ENCODE measurements around the gene PARP12.
"Not testable (repeated sequence)": the region's sequence is repeated elsewhere in the genome, so short reads cannot be mapped to it uniquely, and the experiment has no call there.

PARP12 gene, protein sequence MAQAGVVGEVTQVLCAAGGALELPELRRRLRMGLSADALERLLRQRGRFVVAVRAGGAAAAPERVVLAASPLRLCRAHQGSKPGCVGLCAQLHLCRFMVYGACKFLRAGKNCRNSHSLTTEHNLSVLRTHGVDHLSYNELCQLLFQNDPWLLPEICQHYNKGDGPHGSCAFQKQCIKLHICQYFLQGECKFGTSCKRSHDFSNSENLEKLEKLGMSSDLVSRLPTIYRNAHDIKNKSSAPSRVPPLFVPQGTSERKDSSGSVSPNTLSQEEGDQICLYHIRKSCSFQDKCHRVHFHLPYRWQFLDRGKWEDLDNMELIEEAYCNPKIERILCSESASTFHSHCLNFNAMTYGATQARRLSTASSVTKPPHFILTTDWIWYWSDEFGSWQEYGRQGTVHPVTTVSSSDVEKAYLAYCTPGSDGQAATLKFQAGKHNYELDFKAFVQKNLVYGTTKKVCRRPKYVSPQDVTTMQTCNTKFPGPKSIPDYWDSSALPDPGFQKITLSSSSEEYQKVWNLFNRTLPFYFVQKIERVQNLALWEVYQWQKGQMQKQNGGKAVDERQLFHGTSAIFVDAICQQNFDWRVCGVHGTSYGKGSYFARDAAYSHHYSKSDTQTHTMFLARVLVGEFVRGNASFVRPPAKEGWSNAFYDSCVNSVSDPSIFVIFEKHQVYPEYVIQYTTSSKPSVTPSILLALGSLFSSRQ

DNA sequence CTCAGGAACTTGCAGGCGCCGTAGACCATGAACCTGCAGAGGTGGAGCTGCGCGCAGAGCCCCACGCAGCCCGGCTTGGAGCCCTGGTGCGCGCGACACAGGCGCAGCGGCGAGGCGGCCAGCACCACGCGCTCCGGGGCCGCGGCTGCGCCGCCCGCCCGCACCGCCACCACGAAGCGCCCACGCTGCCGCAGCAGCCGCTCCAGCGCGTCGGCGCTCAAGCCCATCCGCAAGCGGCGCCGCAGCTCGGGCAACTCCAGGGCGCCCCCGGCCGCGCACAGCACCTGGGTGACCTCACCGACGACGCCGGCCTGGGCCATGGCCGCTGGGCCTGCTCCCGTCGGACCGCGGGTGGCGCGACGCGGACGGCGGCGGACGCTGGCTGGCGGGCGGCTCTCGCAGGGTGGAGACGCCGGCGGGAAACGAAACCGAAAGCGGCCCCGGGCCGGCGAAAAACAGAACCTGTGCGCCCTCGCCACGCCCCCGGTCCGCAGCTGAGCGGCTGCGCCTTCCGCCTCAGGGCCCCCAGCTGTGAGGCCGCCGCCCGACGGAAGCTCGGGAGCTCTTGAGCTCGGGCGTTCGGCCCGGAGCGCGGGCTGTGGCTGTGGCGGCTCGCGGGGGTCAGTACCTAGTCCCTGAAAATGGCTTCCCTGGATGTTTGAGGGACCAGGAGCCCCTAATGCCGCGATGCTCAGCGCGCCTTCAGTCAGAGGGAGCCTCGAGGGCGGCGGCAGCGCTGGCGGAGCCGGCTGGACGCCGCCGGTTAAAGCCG, at the start of gene PARP12:
TSS of gene PARP12 (minus strand) at position 424 of the 772 bp plus-strand sequence. CDS start at position 320, 104 bp downstream.
- peaks cover 42% of the 10 kb centered on the region for H3K4me1 Mint-ChIP-seq (ENCODE audit: low read depth)
- peaks cover 19% of the 10 kb centered on the region for H3K9me3 Mint-ChIP-seq

DNA sequence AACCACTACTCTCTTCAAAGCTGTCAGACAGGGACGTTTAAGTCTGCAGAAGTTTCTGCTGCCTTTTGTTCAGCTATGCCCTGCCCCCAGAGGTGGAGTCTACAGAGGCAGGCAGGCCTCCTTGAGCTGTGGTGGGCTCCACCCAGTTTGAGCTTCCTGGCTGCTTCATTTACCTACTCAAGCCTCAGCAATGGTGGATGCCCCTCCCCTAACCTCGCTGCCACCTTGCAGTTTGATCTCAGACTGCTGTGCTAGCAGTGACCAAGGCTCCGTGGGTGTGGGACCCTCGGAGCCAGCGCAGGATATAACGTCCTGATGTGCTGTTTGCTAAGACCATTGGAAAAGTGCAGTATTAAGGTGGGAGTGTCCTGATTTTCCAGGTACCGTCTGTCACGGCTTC, 46.0 kb upstream of the PARP12 start:
- H3K27me3 Mint-ChIP-seq; H3K4me1 Mint-ChIP-seq (ENCODE audit: low read depth); H3K9me3 Mint-ChIP-seq; H3K4me3 Mint-ChIP-seq; H3K27ac Mint-ChIP-seq: not testable (repeated sequence)
- peaks cover 48% of the 10 kb centered on the region for H3K36me3 Mint-ChIP-seq (ENCODE audit: low read depth)

More for the DNA sequence above, at the start of gene PARP12:
- Mint-ChIP-seq H3K27me3 (no peaks in the 10 kb centered on the region), H3K36me3 (ENCODE audit: low read depth) (peaks cover 25% of the 10 kb centered on the region), H3K27ac (peak within 1 kb of the TSS; percentile 83), H3K4me3 (peak within 1 kb of the TSS; percentile 86)

GRCh38 chr7:140096459-140096858, 33.7 kb upstream of the PARP12 start:
- no peak overlapping the region for H3K27ac Mint-ChIP-seq
- H3K9me3 Mint-ChIP-seq = no peaks in the 10 kb centered on the region
- peaks cover 65% of the 10 kb centered on the region for H3K36me3 Mint-ChIP-seq (ENCODE audit: low read depth)
- H3K4me3 Mint-ChIP-seq = no peak overlapping the region
- no peaks in the 10 kb centered on the region for H3K27me3 Mint-ChIP-seq
- no peaks in the 10 kb centered on the region for H3K4me1 Mint-ChIP-seq (ENCODE audit: low read depth)

GRCh38 chr7:140093375-140093774, 30.6 kb upstream of the PARP12 start:
- Mint-ChIP-seq H3K27me3 (no peaks in the 10 kb centered on the region), H3K4me3 (no peak overlapping the region), H3K36me3 (ENCODE audit: low read depth) (peaks cover 63% of the 10 kb centered on the region), H3K9me3 (no peaks in the 10 kb centered on the region), H3K4me1 (ENCODE audit: low read depth) (no peaks in the 10 kb centered on the region), H3K27ac (no peak overlapping the region)

DNA sequence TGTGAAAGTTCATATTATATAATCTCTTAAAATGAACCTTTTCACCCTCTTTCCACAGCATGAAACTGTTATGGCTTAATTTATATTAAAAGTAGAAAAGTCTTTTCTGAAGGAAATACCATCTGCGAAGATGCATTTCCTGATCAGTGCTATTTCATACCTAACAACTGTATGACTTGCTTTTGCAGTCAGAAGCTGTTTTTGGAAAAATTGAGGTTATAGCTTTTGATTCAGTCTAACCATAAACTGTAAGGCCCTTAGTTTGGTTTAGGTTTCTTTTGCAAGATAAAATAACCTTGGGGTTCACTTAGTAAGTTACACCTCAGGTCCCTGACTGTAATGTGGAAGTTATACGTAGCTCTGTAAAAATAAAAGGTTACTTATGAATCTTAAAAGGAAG, 22.7 kb upstream of the PARP12 start:
- H3K27me3 Mint-ChIP-seq = no peaks in the 10 kb centered on the region
- H3K9me3 Mint-ChIP-seq = no peaks in the 10 kb centered on the region
- H3K36me3 Mint-ChIP-seq (ENCODE audit: low read depth) = peaks cover 10% of the 10 kb centered on the region
- peaks cover 34% of the 10 kb centered on the region for H3K4me1 Mint-ChIP-seq (ENCODE audit: low read depth)
- H3K4me3 Mint-ChIP-seq = no peak overlapping the region
- H3K27ac Mint-ChIP-seq = peak overlapping the region; percentile 52

- H3K36me3 Mint-ChIP-seq (ENCODE audit: low read depth) = peaks cover 7% of the 10 kb centered on the region
- no peaks in the 10 kb centered on the region for H3K9me3 Mint-ChIP-seq
- H3K27me3 Mint-ChIP-seq = no peaks in the 10 kb centered on the region
- H3K27ac Mint-ChIP-seq = peak overlapping the region; percentile 52
- peaks cover 34% of the 10 kb centered on the region for H3K4me1 Mint-ChIP-seq (ENCODE audit: low read depth)
- peak overlapping the region; percentile 38 for H3K4me3 Mint-ChIP-seq
Measured at GRCh38 chr7:140084972-140085371, 22.2 kb upstream of the PARP12 start.

DNA sequence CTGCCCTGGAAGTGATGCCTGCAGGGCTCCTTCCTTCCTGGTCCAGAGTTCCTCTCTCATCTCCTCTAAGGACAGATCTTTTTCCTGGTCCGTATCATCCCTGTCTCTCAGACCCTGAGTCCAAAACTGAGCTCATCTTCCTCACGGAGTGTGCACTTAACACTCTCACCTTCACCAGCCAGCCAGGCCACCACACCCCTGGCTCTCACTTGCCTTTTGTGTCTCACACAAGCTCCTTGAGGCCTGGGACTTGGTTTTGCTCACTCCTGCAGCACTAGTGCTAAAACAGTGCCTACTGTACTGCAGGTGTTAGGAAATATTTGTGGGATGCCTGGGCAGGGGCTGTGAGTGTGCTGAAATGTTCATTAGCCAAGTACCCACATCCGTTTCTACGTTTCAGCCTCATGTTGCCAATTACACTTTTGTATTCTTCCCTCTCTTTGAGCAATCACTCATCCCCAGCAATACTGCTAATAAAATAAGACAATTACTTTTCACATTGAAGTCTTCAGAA, 21.4 kb upstream of the PARP12 start:
- H3K4me1 Mint-ChIP-seq (ENCODE audit: low read depth) = peaks cover 34% of the 10 kb centered on the region
- peak overlapping the region; percentile 7 for H3K27ac Mint-ChIP-seq
- no peaks in the 10 kb centered on the region for H3K27me3 Mint-ChIP-seq
- peaks cover 5% of the 10 kb centered on the region for H3K36me3 Mint-ChIP-seq (ENCODE audit: low read depth)
- H3K4me3 Mint-ChIP-seq = no peak overlapping the region
- no peaks in the 10 kb centered on the region for H3K9me3 Mint-ChIP-seq

DNA sequence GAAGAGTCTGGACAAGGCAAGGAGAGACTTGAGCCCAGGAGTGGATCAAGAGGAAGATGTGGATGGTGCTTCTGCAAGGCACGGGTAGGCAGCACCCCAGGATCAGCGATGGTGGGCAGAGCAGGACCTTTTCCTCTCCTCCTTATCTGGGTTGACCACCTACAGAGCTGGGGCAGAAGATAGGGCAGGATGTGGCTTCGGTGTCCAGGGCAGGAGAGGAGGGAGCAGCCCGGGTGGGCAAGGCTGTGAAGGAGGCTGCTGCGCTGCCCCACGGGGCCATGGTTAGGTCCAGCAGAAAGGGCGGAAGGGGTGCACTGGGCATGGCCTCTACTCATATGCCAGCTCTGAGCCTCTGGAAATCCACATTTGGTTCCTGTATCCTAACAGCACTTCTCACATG, 20.0 kb upstream of the PARP12 start:
- Mint-ChIP-seq H3K9me3 (no peaks in the 10 kb centered on the region), H3K4me1 (ENCODE audit: low read depth) (peaks cover 43% of the 10 kb centered on the region), H3K4me3 (no peak overlapping the region), H3K27me3 (no peaks in the 10 kb centered on the region), H3K36me3 (ENCODE audit: low read depth) (no peaks in the 10 kb centered on the region), H3K27ac (no peak overlapping the region)

DNA sequence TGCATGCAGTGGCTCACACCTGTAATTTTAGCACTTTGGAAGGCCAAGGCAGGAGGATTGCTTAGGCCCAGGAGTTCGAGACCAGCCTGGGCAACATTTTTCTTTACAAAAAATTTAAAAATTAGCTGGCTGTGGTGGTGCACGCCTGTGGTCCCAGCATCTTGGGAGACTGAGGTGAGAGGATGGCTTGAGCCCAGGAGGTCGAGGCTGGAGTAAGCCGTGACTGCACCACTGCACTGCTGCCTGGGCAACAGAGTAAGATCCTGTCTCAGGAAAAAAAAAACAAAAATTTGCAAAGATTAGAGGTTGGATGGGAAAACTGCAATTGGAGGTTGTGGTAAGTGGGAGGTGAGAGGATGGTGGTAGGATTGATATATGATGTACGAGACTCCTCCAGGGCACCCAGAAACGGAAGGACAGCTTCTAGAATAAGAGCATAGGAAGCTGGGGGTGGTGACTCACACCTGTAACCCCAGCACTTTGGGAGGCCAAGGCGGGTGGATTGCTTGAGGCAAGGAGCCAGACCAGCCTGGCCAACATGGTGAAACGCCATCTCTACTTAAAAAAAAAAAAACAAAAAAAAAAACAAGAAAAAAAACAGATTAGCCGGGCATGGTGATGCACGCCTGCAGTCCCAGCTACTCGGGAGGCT, 19.1 kb upstream of the PARP12 start:
- H3K27ac Mint-ChIP-seq = no peak overlapping the region
- H3K36me3 Mint-ChIP-seq (ENCODE audit: low read depth) = no peaks in the 10 kb centered on the region
- peaks cover 43% of the 10 kb centered on the region for H3K4me1 Mint-ChIP-seq (ENCODE audit: low read depth)
- no peaks in the 10 kb centered on the region for H3K9me3 Mint-ChIP-seq
- H3K4me3 Mint-ChIP-seq = no peak overlapping the region
- no peaks in the 10 kb centered on the region for H3K27me3 Mint-ChIP-seq

DNA sequence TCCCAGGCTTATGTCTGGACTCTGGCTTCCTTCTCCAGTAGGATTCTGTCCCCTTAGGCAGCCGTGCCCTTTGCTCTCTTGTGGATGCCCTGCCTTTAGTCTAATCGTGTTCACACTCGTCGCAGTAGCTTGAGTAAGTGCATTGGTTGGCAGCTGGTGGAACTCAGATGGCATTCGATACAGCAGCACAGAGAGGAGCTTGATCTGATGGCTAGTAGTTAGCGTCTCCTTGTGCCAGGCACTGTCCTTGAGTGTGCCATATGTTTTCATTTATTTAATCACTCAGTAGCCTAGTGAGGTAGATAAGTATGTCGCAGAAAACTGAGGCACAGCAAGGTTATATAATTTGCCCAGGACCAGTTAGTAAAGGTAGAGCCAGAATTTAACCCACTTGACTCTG, 18.2 kb upstream of the PARP12 start:
- no peaks in the 10 kb centered on the region for H3K36me3 Mint-ChIP-seq (ENCODE audit: low read depth)
- H3K27me3 Mint-ChIP-seq = no peaks in the 10 kb centered on the region
- peaks cover 40% of the 10 kb centered on the region for H3K4me1 Mint-ChIP-seq (ENCODE audit: low read depth)
- no peak overlapping the region for H3K4me3 Mint-ChIP-seq
- no peaks in the 10 kb centered on the region for H3K9me3 Mint-ChIP-seq
- no peak overlapping the region for H3K27ac Mint-ChIP-seq

GRCh38 chr7:140079121-140079536, 16.4 kb upstream of the PARP12 start:
- no peak overlapping the region for H3K27ac Mint-ChIP-seq
- H3K4me1 Mint-ChIP-seq (ENCODE audit: low read depth) = peaks cover 22% of the 10 kb centered on the region
- no peak overlapping the region for H3K4me3 Mint-ChIP-seq
- no peaks in the 10 kb centered on the region for H3K27me3 Mint-ChIP-seq
- H3K9me3 Mint-ChIP-seq = no peaks in the 10 kb centered on the region
- H3K36me3 Mint-ChIP-seq (ENCODE audit: low read depth) = no peaks in the 10 kb centered on the region

DNA sequence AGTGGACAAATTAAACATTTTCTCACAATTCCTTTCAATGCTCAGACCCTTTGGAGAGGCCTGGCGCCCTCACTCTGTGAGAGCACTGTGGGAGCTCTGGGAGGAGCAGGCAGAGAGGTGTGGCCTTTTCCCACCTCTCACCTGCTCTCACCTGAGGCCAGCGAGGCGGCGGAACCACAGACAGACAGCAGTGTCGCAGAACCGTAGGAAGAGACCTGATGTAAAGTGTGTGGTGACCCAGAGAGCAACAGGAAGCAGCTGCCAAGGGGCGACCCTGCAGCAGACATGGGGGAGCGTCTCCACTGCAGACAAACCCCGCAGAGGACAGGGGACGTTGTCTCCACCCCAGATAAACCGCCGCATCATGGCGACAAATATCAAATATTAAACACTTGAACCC, 15.6 kb upstream of the PARP12 start:
- H3K36me3 Mint-ChIP-seq (ENCODE audit: low read depth) = no peaks in the 10 kb centered on the region
- no peaks in the 10 kb centered on the region for H3K9me3 Mint-ChIP-seq
- peaks cover 14% of the 10 kb centered on the region for H3K4me1 Mint-ChIP-seq (ENCODE audit: low read depth)
- no peak overlapping the region for H3K4me3 Mint-ChIP-seq
- no peaks in the 10 kb centered on the region for H3K27me3 Mint-ChIP-seq
- H3K27ac Mint-ChIP-seq = no peak overlapping the region

GRCh38 chr7:140074780-140075179, 12.0 kb upstream of the PARP12 start:
- Mint-ChIP-seq H3K9me3 (peaks cover 4% of the 10 kb centered on the region), H3K27me3 (no peaks in the 10 kb centered on the region), H3K4me1 (ENCODE audit: low read depth) (peaks cover 9% of the 10 kb centered on the region), H3K4me3 (no peak overlapping the region), H3K36me3 (ENCODE audit: low read depth) (no peaks in the 10 kb centered on the region), H3K27ac (no peak overlapping the region)

DNA sequence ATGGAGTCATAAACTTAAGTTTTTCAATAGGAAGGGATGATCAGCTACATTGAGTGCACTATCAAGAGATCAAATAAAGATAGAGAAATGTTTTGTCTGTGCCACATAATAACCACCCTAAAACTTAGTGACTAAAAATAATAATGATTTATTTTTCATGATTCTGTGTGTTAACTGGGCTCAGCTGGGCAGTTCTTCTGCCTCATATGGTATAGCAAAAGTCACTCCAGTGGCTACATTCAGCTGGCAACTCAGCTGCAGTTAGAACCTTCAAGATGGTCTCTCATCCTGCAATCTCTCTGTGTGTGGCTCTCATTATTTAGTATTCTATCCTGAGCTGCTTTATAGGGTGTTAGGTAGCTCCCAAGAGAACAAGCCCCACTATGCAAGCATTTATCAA, 7.8 kb upstream of the PARP12 start:
- peaks cover 10% of the 10 kb centered on the region for H3K4me1 Mint-ChIP-seq (ENCODE audit: low read depth)
- peaks cover 15% of the 10 kb centered on the region for H3K36me3 Mint-ChIP-seq (ENCODE audit: low read depth)
- H3K4me3 Mint-ChIP-seq = no peak overlapping the region
- H3K27me3 Mint-ChIP-seq = no peaks in the 10 kb centered on the region
- H3K9me3 Mint-ChIP-seq = peaks cover 30% of the 10 kb centered on the region
- H3K27ac Mint-ChIP-seq = no peak overlapping the region

All from stimulated activated naive CD8-positive, alpha-beta T cell treated with anti-CD3 and anti-CD28 coated beads, Interleukin-15, Interleukin-2, amounts not matched to agents 100 ng/mL and 50 ng/mL, for 24 hours (primary cell).